Measurements from ENCODE around the gene SETD7.
"Not testable (repeated sequence)": the region's sequence is repeated elsewhere in the genome, so short reads cannot be mapped to it uniquely, and the experiment has no call there.

The SETD7 gene

DNA sequence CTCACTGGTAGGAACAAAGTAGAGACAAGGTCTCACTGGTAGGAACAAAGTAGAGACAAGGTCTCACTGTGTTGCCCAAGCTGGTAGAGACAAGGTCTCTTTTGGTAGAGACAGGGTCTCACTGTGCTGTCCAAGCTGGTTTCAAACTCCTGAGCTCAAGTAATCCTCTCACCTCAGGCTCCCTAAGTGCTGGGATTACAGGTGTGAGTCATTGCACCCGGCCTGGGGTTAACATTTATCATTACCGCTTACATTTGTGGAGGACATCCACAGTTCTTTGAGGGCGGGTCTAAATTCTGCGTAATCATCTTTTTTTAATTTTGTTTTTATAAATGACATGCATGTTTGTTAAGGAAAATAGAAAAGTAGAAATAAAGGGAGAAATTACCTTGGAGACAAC is 90.1 kb downstream of the SETD7 start:
- no peak for DNase-seq (ENCODE audit: low read depth)

DNA sequence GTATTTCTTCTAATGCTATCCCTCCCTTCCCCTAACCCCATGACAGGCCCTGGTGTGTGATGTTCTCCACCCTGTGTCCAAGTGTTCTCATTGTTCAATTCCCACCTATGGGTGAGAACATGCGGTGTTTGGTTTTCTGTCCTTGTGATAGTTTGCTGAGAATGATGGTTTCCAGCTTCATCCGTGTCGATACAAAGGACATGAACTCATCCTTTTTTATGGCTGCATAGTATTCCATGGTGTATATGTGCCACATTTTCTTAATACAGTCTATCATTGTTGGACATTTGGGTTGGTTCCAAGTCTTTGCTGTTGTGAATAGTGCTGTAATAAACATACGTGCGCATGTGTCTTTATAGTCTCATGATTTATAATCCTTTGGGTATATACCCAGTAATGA is 91.5 kb downstream of the SETD7 start:
- not testable (repeated sequence) for DNase-seq (ENCODE audit: low read depth)

DNA sequence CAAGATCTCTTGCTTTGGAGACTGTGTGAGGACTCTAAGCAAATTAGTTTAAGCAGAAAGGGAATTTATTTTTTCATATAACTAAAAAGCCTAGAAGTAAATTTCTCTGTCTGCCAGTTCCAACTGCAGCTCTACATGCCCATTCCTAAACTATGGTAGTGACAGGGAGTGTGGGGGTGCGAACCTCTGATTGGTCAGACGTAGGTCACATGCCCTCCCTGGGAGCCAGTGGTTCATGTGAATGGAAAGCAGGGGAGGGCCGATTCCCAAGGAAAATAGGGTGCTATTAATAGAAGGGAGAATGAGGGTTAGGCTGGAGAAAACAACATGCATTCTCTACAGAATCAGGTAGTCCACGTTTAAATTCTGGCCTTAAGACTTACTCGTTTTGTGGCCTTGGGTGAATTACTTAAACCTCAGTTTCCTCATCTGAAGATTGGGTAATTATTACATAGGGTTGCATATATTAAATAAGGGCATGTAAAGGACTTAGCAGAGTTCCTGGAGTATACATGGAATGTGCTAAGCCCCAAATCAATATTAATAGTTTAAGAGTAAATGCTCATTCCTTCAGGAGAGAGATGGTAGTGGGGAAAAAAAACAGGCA is 94.9 kb downstream of the SETD7 start:
- no peak for DNase-seq (ENCODE audit: low read depth)

- no peak for DNase-seq (ENCODE audit: low read depth)
Observed at GRCh38 chr4:139460565-139460964, 95.5 kb downstream of the SETD7 start.

DNA sequence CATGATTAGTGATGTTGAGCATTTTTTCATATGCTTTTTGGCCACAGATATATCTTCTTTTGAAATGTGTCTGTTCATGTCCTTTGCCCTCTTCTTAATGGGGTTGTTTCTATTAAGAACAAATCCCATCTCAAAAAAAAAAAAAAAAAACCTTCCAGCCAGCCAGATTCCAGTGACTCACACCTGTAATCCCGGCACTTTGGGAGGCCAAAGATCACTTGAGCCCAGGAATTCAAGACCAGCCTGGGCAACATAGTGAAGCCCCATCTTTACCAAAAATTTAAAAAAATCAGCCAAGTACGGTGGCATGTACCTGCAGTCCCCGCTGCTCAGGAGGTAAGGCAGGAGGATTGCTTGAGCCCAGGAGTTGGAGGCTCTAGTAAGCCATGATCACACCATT is 97.0 kb downstream of the SETD7 start:
- DNase-seq (ENCODE audit: low read depth), result no peak

- no peak for DNase-seq (ENCODE audit: low read depth)
Observed at GRCh38 chr4:139458543-139458942, 97.5 kb downstream of the SETD7 start.

GRCh38 chr4:139457318-139457717 is 98.7 kb downstream of the SETD7 start:
- DNase-seq (ENCODE audit: low read depth), result no peak

GRCh38 chr4:139455126-139455538 is 100.9 kb downstream of the SETD7 start:
- no peak for DNase-seq (ENCODE audit: low read depth)

DNA sequence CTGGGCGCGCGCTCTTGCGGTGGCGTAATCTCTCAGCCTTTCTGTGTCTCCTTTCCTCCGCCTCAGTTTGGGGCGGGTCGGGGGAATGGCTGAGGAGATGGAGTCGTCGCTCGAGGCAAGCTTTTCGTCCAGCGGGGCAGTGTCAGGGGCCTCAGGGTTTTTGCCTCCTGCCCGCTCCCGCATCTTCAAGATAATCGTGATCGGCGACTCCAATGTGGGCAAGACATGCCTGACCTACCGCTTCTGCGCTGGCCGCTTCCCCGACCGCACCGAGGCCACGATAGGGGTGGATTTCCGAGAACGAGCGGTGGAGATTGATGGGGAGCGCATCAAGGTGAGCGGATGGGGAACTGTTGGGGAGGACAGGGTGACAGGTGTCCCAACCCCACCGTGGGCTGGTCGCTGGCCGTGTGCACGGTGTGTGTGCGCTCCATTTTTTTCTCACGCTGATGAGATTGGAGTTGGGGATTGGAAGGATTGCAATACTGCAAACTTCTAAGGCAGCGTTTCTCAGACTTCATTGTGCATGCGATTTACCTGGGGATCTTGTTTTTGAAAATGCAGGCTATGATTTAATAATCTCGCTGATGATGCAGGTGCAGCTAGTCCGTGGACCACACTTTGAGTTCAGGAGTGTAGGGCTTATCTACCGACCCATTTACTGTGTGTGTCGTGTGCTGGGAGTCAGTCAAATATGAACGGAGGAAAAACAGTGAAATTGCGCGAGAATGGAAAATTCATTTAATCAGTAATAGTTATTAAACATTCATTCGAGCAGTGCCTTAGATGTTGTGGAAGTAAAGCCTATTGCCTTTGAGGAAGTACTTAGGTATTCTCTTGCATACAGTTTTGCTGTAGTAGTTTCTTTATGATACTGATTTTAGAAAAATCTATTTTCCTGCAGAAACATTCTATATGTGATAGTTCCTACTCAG is 101.6 kb downstream of the SETD7 start, which contains the start of gene RAB33B:
TSS of gene RAB33B (plus strand) at position 11 of the 935 bp plus-strand sequence. CDS start at position 86, 75 bp downstream.
- peak; percentile 47 for DNase-seq (ENCODE audit: low read depth)

GRCh38 chr4:139453371-139454110 is 102.5 kb downstream of the SETD7 start:
- DNase-seq (ENCODE audit: low read depth), result peak; percentile 84

GRCh38 chr4:139453041-139453370 is 103.0 kb downstream of the SETD7 start:
- DNase-seq (ENCODE audit: low read depth), result peak; percentile 26

GRCh38 chr4:139451997-139452396 is 104.0 kb downstream of the SETD7 start:
- DNase-seq (ENCODE audit: low read depth), result no peak

DNA sequence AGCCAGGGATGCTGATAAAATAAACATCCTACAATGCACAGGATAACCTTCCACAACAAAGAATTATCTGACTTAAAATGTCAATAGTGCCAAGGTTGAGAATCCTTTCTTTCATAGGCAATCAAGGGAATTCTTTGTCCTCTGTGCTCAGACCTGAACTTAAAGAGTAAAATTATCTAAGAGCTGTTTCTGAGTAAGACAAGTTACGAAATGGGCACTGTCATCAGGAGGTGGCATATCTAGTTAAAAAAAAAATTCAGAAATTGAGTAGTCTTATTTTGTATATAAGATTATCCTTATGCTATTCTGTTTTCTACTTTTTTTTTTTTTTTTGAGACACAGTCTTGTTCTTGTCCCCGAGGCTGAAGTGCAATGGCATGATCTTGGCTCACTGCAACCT is 105.4 kb downstream of the SETD7 start:
- no peak for DNase-seq (ENCODE audit: low read depth)

- not testable (repeated sequence) for DNase-seq (ENCODE audit: low read depth)
Observed at GRCh38 chr4:139447078-139447477, 108.9 kb downstream of the SETD7 start.
